ENCODE results near the gene NUMB. TPM values are rescaled to one million over a fixed set of nuclear protein-coding genes. Genes with fewer than 3 reads are reported as not detected.

Gene NUMB
- total and polyA plus RNA-seq, 2 of the 13 experiments (the other 11 are each of a cell fraction or from before 2014, with no cell fraction given): 20.3 to 71.1 TPM

DNA sequence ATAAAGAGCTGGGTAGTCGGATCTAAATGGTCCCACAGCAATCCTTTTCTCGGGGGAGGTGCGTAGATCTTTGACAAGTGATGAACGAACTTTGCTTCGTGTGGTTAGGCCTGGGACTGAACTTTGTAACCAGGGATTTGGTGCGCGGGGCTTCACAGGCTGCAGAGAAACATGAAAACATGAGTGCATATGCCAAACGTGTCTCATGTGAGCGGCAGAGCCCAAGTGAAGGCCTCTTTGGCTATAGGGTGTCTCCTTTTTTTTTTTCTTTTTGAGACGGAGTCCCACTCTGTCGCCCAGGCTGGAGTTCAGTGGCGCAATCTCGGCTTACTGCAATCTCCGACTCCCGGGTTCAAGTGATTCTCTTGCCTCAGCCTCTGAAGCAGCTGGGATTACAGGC is 20.3 kb upstream of the NUMB start (continued):
- TF ChIP-seq ZNF407 (CRISPR knock-in tag; IDR thresholded peaks at IDR 0.05; ENCODE audit: not compliant biosample characterization) (no peak), ZNF646 (CRISPR knock-in tag; IDR thresholded peaks at IDR 0.05) (no peak), HDAC6 (IDR thresholded peaks at IDR 0.05; ENCODE audit: low read depth, low read length) (no peak), ZNF180 (CRISPR knock-in tag; IDR thresholded peaks at IDR 0.05; ENCODE audit: borderline replicate concordance, low read depth) (no peak), RAD21 (CRISPR knock-in tag; IDR thresholded peaks at IDR 0.05) (no peak), PCBP1 (IDR thresholded peaks at IDR 0.05; ENCODE audit: borderline replicate concordance, low read depth, low read length) (no peak), AHR (CRISPR knock-in tag; IDR thresholded peaks at IDR 0.05) (no peak), IKZF4 (CRISPR knock-in tag; IDR thresholded peaks at IDR 0.05; ENCODE audit: borderline replicate concordance, low read depth, not compliant biosample characterization) (no peak), HOXA9 (CRISPR knock-in tag; IDR thresholded peaks at IDR 0.05; ENCODE audit: borderline replicate concordance) (no peak), TRAFD1 (CRISPR knock-in tag; IDR thresholded peaks at IDR 0.05; ENCODE audit: borderline replicate concordance) (no peak), ZKSCAN1 (IDR thresholded peaks at IDR 0.05; ENCODE audit: low read length) (no peak), CHCHD3 (CRISPR knock-in tag; IDR thresholded peaks at IDR 0.05) (no peak)
